ENCODE measurements around the gene TNFRSF13B.

TNFRSF13B gene

DNA sequence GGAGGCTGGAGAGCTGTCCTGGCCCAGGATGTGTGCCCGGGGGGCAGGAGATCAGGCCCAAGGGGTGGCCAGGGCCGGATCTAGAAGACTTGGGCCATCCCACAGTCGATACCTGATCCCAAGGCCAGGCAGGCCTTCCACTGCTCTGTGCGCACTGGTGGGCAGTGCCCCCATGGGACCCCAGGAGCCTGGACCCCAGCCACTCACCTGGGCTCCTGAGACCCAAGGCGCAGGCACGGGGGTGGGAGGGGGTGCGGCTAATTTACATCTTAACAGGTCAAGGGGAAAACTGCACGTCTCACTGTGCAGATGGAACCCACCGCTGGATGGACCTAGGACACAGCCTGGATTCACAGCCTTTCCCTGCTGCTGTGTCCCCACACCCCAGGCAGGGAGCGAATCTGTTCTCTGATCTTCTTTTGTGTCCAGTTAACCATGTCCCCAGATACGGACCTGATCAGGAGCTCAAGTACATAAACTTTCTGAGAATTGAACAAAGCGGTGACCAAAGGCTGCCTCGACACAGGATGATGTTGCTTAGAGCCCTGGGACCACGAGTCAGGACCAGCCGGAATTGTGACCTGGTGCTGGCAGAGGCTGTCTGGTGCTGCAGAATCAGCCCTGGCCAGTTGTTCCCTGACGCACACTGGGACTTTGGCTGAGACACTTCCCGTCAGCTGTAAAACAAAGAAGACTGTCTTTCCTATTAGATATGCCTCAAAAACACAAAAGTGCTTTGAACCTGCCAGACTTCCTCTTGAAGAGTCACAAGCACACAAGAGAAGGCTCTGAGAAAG is 60.6 kb downstream of the TNFRSF13B start:
- Histone ChIP-seq H3K36me3 (ENCODE audit: insufficient read depth) (no peaks in the 10 kb centered on the region), H2AFZ (ENCODE audit: low read depth) (no peak overlapping the region), H3K4me2 (no peak overlapping the region), H3K4me3 (IDR thresholded peaks at IDR 0.05; ENCODE audit: insufficient read depth, low read depth, low read length) (no peak overlapping the region), H3K79me2 (ENCODE audit: insufficient read depth, low read depth) (no peaks in the 10 kb centered on the region), H3K27me3 (ENCODE audit: insufficient read depth, low read depth) (no peaks in the 10 kb centered on the region), H3K4me1 (ENCODE audit: low read depth, poor library complexity, severe bottlenecking) (peaks cover 32% of the 10 kb centered on the region), H3K27ac (no peak overlapping the region), H4K20me1 (ENCODE audit: insufficient read depth) (no peaks in the 10 kb centered on the region), H3K9ac (no peak overlapping the region)
- no peak for TF ChIP-seq CTCF (conservative IDR thresholded peaks at IDR 0.05; ENCODE audit: low read depth, low read length)

GRCh38 chr17:16910341-16910740 is 61.6 kb downstream of the TNFRSF13B start:
- Histone ChIP-seq H3K27me3 (ENCODE audit: insufficient read depth, low read depth) (no peaks in the 10 kb centered on the region), H3K79me2 (ENCODE audit: insufficient read depth, low read depth) (no peaks in the 10 kb centered on the region), H3K27ac (no peak overlapping the region), H4K20me1 (ENCODE audit: insufficient read depth) (no peaks in the 10 kb centered on the region), H3K4me2 (no peak overlapping the region), H2AFZ (ENCODE audit: low read depth) (no peak overlapping the region), H3K4me3 (IDR thresholded peaks at IDR 0.05; ENCODE audit: insufficient read depth, low read depth, low read length) (no peak overlapping the region), H3K36me3 (ENCODE audit: insufficient read depth) (no peaks in the 10 kb centered on the region), H3K9ac (no peak overlapping the region), H3K4me1 (ENCODE audit: low read depth, poor library complexity, severe bottlenecking) (peaks cover 31% of the 10 kb centered on the region)
- TF ChIP-seq CTCF (conservative IDR thresholded peaks at IDR 0.05; ENCODE audit: low read depth, low read length), result no peak

- H3K36me3 ChIP-seq (ENCODE audit: insufficient read depth), result no peaks in the 10 kb centered on the region
- H3K4me2 ChIP-seq, result no peak overlapping the region
- no peak overlapping the region for H3K4me3 ChIP-seq (IDR thresholded peaks at IDR 0.05; ENCODE audit: insufficient read depth, low read depth, low read length)
- TF ChIP-seq CTCF (conservative IDR thresholded peaks at IDR 0.05; ENCODE audit: low read depth, low read length), result no peak
- no peaks in the 10 kb centered on the region for H3K79me2 ChIP-seq (ENCODE audit: insufficient read depth, low read depth)
- no peaks in the 10 kb centered on the region for H3K27me3 ChIP-seq (ENCODE audit: insufficient read depth, low read depth)
- no peak overlapping the region for H3K27ac ChIP-seq
- H3K4me1 ChIP-seq (ENCODE audit: low read depth, poor library complexity, severe bottlenecking), result peaks cover 24% of the 10 kb centered on the region
- H4K20me1 ChIP-seq (ENCODE audit: insufficient read depth), result no peaks in the 10 kb centered on the region
- H3K9ac ChIP-seq, result no peak overlapping the region
- no peak overlapping the region for H2AFZ ChIP-seq (ENCODE audit: low read depth)
Measured at GRCh38 chr17:16909472-16910246, 62.3 kb downstream of the TNFRSF13B start.

- TF ChIP-seq CTCF (conservative IDR thresholded peaks at IDR 0.05; ENCODE audit: low read depth, low read length), result no peak
- H3K27me3 ChIP-seq (ENCODE audit: insufficient read depth, low read depth), result no peaks in the 10 kb centered on the region
- H3K4me3 ChIP-seq (IDR thresholded peaks at IDR 0.05; ENCODE audit: insufficient read depth, low read depth, low read length), result no peak overlapping the region
- peaks cover 19% of the 10 kb centered on the region for H3K4me1 ChIP-seq (ENCODE audit: low read depth, poor library complexity, severe bottlenecking)
- H3K79me2 ChIP-seq (ENCODE audit: insufficient read depth, low read depth), result no peaks in the 10 kb centered on the region
- H3K27ac ChIP-seq, result no peak overlapping the region
- no peak overlapping the region for H3K9ac ChIP-seq
- H2AFZ ChIP-seq (ENCODE audit: low read depth), result no peak overlapping the region
- H3K36me3 ChIP-seq (ENCODE audit: insufficient read depth), result no peaks in the 10 kb centered on the region
- no peaks in the 10 kb centered on the region for H4K20me1 ChIP-seq (ENCODE audit: insufficient read depth)
- H3K4me2 ChIP-seq, result no peak overlapping the region
Measured at GRCh38 chr17:16908273-16908672, 63.6 kb downstream of the TNFRSF13B start.
